Stomach (tissue), 4 donors: ENCODE measurements around the gene OR52L1.

ENCODE experiments used
- CTCF ChIP-seq, 7 experiments: fragments of 450-650 bp in 4 of 7; fragments of 200-600 bp in 3 of 7; sonication (generic) in 3 of 7; IDR thresholded peaks; one replicate each; pipeline ENCODE4 v1.5.1; 2016 to 2019; ENCODE audit warnings: antibody characterized with exemption in 7 of 7, control low read depth in 2 of 7, mild to moderate bottlenecking in 1 of 7
- POLR2A ChIP-seq, 4 donors: fragments of 450-650 bp; IDR thresholded peaks; one replicate each; pipeline ENCODE4 v1.6.1; 2016; ENCODE audit warnings: antibody characterized with exemption in 4 of 4, control low read depth in 2 of 4, mild to moderate bottlenecking in 1 of 4, moderate library complexity in 1 of 4
- POLR2AphosphoS5 ChIP-seq, 3 donors: sonication (generic); formaldehyde crosslinking; IDR thresholded peaks; one replicate each; pipeline ENCODE4 v1.6.1; 2016; ENCODE audit warnings: antibody characterized with exemption in 3 of 3

GRCh38 chr11:6012035-6012668 is 25.4 kb upstream of the OR52L1 start:
- TF ChIP-seq POLR2A (IDR thresholded peaks at IDR 0.05), result no peak
- TF ChIP-seq POLR2AphosphoS5 (IDR thresholded peaks at IDR 0.05), result no peak
- TF ChIP-seq CTCF (IDR thresholded peaks at IDR 0.05), result no peak
